ENCODE measurements around the gene MRPL49.
"Not testable (repeated sequence)": the region's sequence is repeated elsewhere in the genome, so short reads cannot be mapped to it uniquely, and the experiment has no call there.

The MRPL49 gene

DNA sequence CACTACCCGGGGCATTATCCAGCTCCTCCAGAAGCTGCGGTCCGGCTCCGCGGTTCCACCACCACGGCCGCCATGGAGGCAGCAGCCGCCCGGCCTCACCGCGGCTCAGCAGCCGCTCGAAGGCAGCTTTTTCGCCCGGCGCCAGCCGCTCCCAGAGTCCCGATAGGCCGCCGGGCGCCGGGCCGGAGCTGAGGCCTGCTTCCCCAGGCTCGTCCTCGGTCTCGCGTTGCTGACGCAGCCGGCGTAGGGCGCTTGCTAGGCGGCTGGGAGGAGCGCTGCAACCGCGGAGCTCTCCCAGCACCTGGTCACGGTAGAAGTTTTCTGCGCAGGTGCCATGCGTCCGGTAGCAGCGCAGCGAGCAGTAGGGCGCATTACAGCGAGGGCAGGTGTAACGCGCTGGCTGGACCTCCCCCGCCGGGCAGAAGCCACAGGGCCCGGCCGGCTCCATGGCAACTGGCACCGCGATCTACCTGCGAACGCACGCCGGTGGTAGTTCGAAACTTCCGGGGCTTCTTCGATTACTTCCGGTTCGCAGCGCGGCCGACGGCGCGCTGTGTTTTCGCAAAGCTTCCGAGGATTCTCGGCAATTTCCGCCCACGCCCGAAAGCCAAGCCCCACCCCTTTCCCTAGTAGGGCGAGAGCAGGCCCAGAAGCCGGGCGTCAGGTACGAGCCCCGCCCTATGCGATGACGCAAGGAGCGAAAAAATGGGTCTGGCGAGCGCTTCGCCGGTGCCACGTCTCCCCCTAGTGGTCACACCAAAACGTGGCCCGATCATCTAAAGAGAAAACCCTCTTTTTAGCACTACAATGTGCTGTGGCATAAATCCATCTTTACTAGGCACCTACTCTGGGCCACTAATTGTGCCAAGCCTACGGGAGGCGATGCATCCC lies 4.7 kb upstream of the MRPL49 start, which contains the start of gene ZNHIT2:
ZNHIT2 (minus strand) TSS at position 496 of the 891 bp plus-strand sequence; CDS start at position 448, 48 bp downstream.
- peak; percentile 99 for DNase-seq (ENCODE audit: low read depth)

DNA sequence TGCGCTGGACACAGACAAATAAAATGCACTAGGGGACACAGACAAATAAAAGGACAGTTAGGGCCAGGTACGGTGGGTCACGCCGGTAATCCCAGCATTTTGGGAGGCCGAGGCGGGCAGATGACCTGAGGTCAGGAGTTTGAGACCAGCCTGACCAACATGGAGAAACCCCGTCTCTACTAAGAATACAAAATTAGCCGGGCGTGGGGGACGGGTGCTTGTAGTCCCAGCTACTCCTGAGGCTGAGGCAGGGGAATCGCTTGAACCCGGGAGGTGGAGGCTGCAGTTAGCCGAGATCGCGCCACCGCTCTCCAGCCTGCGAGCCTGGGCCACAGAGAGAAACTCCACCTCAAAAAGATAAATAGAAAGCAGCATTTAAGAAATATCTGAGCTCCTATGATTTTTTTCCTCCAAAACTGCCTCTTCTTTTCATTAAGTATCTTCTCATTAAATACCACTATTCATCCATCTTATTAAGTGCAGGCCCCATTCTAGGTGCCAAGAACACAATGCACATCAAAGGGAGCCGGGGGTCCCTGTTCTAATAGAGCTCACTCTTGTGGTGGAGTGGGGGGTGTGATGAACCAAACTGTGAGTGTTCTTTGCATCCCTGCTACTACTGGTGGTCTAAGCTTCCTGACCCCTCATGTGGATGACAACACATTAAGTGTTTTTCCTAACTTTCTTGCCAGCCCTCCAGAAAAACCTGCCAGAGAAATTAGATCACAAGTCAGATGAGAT lies 3.9 kb upstream of the MRPL49 start:
- no peak for DNase-seq (ENCODE audit: low read depth)

- DNase-seq (ENCODE audit: low read depth): not testable (repeated sequence)
Observed at GRCh38 chr11:65118891-65119669, 3.0 kb upstream of the MRPL49 start.

- DNase-seq (ENCODE audit: low read depth): no peak
Observed at GRCh38 chr11:65119670-65119995, 2.5 kb upstream of the MRPL49 start.

- DNase-seq (ENCODE audit: low read depth): no peak
Observed at GRCh38 chr11:65120831-65121230, 1.3 kb upstream of the MRPL49 start.

- DNase-seq (ENCODE audit: low read depth): no peak
Observed at GRCh38 chr11:65121447-65121864, 665 bp upstream of the MRPL49 start.

DNA sequence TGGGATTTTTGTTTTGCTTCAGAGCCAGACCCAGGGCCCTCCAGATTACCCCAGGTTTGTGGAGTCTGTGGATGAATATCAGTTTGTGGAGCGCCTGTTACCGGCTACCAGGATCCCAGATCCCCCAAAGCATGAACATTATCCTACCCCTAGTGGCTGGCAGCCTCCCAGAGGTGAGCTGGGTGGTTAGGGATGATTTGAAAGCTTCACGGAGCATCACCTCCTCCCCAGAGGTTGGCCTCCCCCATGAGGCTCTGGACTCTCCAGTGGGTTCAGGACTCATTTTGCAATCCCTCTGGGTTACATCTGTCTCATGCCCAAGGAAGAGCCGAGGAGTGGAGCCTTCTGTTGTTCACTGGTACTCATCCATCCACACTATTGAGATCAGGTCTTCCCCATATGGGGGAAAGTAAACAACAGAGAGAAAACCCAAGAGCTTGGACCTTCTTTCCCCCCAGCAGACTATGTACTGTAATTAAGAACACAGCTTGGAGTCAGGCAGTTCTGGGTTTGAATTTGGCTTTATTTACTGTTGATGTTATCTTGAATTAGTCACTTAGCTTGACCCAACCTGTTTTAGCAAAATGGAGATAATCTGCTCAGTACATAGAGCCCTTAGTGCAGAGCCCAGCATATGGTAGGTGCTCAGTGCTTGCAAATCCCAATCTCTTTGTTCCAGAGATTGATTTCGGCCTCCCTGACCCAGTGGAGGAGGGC lies 2.5 kb downstream of the MRPL49 start:
- DNase-seq (ENCODE audit: low read depth): no peak

DNA sequence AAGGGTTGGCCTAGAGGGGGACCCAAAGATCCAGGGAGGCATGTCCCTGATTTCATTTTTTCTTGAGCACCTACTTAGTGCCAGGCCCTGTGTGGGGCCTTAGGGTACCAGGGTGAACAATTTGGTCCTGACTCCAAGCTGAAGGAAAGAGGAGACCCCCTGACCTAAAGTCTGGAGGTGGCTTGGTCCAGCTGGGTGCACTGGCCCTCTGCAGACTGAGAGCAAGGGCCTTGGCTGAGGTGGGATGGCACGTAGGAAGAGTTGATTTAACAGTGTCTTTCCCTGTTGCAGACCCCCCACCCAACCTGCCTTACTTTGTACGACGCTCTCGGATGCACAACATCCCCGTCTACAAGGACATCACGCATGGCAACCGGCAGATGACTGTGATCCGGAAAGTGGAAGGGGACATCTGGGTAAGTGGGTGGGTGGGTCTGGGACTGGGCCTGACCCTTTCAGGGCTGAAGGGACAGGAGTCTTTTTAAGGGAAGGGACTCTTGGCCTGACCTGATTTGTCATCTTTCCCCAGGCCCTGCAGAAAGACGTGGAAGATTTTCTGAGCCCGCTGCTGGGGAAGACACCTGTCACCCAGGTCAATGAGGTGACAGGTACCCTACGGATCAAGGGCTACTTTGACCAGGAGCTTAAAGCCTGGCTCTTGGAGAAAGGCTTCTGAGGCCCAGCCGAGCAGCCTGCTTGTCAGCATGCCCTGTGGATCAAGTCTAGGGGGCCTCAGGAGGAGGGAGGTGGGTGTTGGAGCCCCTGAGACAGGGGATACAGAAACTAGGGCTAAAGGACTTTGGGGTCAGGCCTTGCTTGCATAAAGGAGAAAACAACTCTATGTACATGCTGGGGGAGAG lies 3.3 kb downstream of the MRPL49 start:
- DNase-seq (ENCODE audit: low read depth): no peak

- DNase-seq (ENCODE audit: low read depth): no peak
Observed at GRCh38 chr11:65126624-65127274, 4.6 kb downstream of the MRPL49 start.

DNA sequence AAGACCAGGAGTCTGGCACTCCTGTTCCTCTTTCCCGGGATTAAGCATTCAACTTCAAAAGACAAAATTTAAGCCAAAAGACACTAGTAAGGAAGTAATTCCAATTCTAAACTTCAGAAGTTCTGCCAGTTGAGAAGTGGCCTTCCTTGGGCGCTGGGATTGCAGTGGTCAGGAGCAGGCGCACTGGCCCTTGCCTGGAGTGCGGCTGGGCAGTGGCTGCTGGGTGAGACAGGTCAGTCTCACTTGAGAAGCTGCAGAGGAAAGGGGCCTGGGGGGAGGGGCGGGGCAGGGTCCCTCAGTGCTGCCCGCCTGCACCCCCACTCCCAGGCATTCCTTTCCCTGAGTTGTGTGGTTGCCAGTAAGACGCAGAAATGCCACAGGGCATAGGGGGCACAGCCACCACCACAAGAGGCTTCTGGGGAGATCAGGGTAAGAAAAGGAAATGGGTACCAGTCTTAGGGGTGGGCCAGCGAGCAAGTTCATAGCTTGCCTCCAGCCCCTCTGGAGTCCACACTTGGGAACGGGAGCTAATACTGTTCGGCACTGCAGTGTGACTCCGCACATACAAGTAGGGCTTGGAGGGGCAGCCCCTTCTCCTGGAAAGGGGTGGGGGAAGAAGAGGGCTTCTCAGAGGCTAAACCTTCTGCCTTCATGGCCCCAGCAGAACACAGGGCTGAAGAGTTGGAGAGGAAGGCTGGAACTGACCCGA lies 5.5 kb downstream of the MRPL49 start:
- no peak for DNase-seq (ENCODE audit: low read depth)

DNA sequence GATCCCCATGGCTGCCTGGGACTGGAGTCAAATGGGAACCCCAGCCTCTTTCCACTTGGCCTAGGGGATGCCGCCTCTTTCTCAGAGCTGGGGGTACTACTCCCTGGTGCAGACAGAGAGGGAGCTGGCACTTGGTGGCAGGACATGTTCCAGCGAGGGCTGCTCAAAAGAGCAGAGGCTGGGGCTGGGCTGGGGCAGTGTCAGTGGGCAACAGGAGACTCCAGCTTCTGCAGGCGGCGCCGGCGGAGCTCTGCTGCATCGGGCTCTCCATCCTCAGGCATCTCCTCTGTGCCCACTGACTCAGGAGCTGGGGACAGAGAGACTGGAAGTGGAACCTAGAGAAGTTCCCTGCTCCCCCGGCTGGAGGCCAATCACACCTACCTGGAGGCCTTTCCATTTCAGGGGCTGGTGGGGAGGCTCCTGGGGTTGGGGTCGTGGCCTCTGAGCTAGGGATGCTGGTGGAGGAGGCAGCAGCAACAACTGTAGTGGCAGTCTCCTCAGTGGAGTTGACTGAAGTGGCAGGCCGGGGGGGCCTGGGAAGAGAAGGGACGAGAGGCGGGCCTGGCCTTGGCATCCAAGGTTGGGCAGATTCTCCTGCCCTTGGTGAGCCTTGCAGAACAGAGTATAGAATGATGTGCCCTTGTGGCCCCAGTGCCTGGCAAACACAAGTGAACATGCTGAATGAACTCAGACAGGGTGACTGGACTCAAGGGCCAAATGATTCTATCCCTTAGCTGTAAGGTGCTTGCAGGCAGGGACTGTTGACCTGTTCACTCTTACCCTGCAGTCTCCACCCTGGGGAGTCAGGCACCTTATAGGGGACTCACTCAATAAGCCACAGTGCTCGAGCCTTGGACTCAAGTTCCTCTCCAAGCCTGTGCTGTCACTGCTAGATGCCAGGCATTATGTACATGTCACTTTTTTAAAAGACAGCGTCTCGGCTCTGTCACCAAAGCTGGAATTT lies 6.3 kb downstream of the MRPL49 start:
- DNase-seq (ENCODE audit: low read depth): no peak

DNA sequence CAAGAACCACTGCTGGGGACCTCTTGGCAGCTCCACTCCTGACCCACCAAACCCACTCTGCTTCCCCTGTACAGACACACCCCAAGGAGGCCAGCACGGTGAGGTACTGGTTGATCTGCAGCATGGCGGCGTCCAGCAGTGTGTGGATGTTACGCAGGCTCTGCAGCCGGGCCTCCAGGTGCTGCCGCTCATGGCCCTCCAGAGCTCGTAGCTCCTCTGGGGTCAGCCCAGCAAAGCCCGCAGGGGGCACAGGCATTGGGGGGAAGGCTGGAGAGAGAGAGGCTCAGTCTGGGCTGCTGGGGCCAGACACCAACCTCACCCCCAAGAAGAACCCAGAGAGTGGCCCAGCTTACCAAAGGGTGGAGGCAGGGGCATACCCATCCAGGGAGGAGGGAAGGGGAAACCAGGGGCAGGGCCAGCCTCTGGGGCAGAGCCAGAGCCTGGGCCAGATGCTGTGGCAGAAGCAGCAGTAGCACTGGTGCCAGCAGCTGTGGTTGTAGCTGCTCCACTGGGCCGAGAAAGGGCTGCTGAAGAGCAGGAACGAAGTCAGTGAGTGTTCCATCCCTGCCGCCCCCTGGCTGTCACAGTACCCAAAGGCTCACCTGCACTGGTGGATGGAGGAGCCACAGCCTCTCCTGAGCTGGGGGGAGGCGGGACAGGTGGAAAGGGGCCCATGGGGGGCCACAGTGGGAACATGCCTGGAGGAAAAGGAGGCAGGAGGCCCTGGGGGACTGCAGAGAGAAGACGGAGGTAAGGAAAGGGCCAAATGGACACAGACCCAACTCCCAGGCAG lies 7.7 kb downstream of the MRPL49 start:
- DNase-seq (ENCODE audit: low read depth): no peak

DNA sequence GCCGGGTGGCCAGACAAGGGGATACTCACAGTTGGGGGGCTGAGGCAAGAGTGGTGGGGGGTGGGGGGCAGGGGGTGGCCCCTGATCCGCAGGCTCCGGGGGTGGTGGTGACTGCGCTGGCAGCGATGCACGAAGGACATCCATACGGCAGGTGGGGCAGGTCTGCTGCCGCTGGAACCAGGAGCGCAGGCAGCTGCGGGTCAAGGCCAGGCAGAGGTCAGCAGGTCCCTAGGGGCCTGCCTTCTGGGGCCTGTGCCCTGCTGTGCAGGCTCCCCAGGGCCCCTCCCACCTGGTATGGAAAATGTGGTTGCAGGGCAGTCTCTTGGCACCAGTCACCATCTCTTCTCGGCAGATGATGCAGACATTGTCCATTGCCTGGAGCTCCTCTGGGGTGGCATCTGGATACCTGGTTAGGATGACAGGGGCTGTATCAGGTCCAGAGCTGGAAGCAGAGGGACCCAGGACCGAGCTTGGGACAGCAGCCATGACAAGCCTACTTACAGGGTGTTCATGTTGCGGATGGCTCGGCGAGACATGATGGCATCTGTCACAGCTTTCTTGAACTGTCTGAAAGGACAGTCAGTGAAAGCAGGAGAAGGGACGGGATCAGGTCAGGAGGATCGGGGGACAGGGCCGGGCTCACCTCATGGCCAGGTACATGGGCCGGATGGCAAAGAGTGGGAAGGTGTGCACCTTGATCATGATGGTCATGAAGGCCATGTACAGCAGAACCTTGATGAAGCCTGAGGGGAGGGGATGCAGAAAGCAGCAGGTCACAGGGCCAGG lies 8.7 kb downstream of the MRPL49 start:
- no peak for DNase-seq (ENCODE audit: low read depth)

- DNase-seq (ENCODE audit: low read depth): no peak
Observed at GRCh38 chr11:65131417-65131776, 9.3 kb downstream of the MRPL49 start.

- no peak for DNase-seq (ENCODE audit: low read depth)
Observed at GRCh38 chr11:65131895-65132237, 9.7 kb downstream of the MRPL49 start.

GRCh38 chr11:65132238-65132987 lies 10.3 kb downstream of the MRPL49 start:
- no peak for DNase-seq (ENCODE audit: low read depth)

Data from stimulated activated CD8-positive, alpha-beta memory T cell treated with anti-CD3 and anti-CD28 coated beads, Interleukin-15, amount 100 ng/mL, for 24 hours (primary cell).